Esophagus muscularis mucosa (tissue), 4 donors: ENCODE measurements around the gene ACR. TPM values are rescaled to one million over a fixed set of nuclear protein-coding genes. Genes with fewer than 3 reads are reported as not detected.

Experiments used
- DNase-seq: peaks from one replicate; pipeline ENCODE4 v3.0.0-alpha.2; 2017; ENCODE audit errors: extremely low spot score
- H3K27ac ChIP-seq, 4 donors: fragments of 200-600 bp; sonication (generic); replicated peaks in 1 of 4; 1 replicate in 3 of 4; 2 replicates in 1 of 4; pipeline ENCODE4 v1.5.1; 2016 to 2019; ENCODE audit warnings: mild to moderate bottlenecking in 1 of 4
- H3K27me3 ChIP-seq, 4 donors: fragments of 200-600 bp; sonication (generic); one replicate each; pipeline versions ENCODE4 v1.5.1 to v1.6.0; 2016 to 2019
- H3K36me3 ChIP-seq, 4 donors: fragments of 200-600 bp; sonication (generic); one replicate each; pipeline ENCODE4 v1.5.1; 2016 to 2019
- H3K4me1 ChIP-seq, 4 donors: fragments of 200-600 bp; sonication (generic); one replicate each; pipeline ENCODE4 v1.5.1; 2016 to 2019
- H3K4me3 ChIP-seq, 4 donors: fragments of 200-600 bp; sonication (generic); 1 replicate in 2 of 4; 2 replicates in 2 of 4; pipeline ENCODE4 v1.5.1; 2016 to 2019; ENCODE audit warnings: mild to moderate bottlenecking in 4 of 4, moderate library complexity in 1 of 4
- H3K9me3 ChIP-seq, 4 donors: fragments of 200-600 bp; sonication (generic); 1 replicate in 3 of 4; 2 replicates in 1 of 4; pipeline ENCODE4 v1.5.1; 2016 to 2019
- EP300 ChIP-seq: sonication (generic); formaldehyde crosslinking; IDR thresholded peaks from one replicate; pipeline ENCODE4 v1.6.1; 2017; ENCODE audit warnings: antibody characterized with exemption
- POLR2A ChIP-seq: fragments of 450-650 bp; IDR thresholded peaks from one replicate; pipeline ENCODE4 v1.6.1; 2017; ENCODE audit warnings: antibody characterized with exemption, moderate library complexity, mild to moderate bottlenecking, low read depth
- POLR2AphosphoS5 ChIP-seq, 2 donors: sonication (generic); formaldehyde crosslinking; IDR thresholded peaks; one replicate each; pipeline ENCODE4 v1.6.1; 2017; ENCODE audit warnings: antibody characterized with exemption in 2 of 2
- WGBS: methylation state at CpG from one replicate; pipeline ENCODE4 v1.1.5; 2018; 5-methylcytosine and 5-hydroxymethylcytosine counted together
- intact Hi-C: fragments of 100-400 bp; cut with DNase I; formaldehyde crosslinking; loops from one replicate; pipeline ENCODE4 v1.15.1; 2023
- total RNA-seq, 4 donors: library from RNA; depleted of rRNA; stranded (reverse); fragments of >200 nt; gene quantifications; one replicate each; pipeline versions ENCODE4 v1.1.0 to v1.2.1, GENCODE V29; 2016
- TF ChIP-seq, protein P1 (sequence below), 3 experiments: fragments of 200-600 bp in 2 of 3; fragments of 450-650 bp in 1 of 3; sonication (generic) in 2 of 3; IDR thresholded peaks; one replicate each; pipeline ENCODE4 v1.5.1; 2017 to 2019; ENCODE audit warnings: antibody characterized with exemption in 3 of 3, mild to moderate bottlenecking in 2 of 3, moderate library complexity in 1 of 3

ACR gene
- total RNA-seq, 4 donors from 2014 or later = 0.42 to 0.46 TPM; not detected in 2

DNA sequence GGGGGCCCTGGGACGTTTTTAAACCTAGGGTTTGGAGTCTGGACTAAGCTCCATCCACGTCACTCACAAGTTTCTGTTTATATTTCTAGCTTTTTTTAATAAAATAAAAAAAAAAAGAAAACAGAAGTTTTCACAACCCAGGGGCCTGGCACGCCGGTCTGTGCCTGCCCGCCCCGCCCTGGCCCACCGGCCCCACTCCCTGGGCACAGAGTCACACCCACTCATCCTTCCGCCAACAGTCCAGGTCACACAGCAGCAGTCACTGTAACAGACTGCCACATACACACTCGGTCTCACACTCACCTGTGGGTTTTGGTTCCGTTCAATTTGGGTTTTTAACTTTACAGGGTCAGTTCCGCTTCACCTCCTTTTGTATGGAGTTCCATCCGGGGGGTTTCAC lies 5.3 kb upstream of the ACR start:
- Histone ChIP-seq H3K27ac (no peak overlapping the region), H3K27me3 (peaks cover 0 to 53% (median 4%) of the 10 kb centered on the region in 4 donors), H3K4me1 (peaks cover 14 to 28% (median 20%) of the 10 kb centered on the region in 4 donors), H3K36me3 (peaks cover 0 to 35% (median 6%) of the 10 kb centered on the region in 4 donors), H3K4me3 (no peak overlapping the region), H3K9me3 (no peaks in the 10 kb centered on the region)
- intact Hi-C loops = no loop called here
- no peak for DNase-seq
- WGBS = 81% methylated on average over 12 of the region's 12 CpGs
- no peak for TF ChIP-seq POLR2A
- TF ChIP-seq POLR2AphosphoS5 (IDR thresholded peaks at IDR 0.05) = no peak
- TF ChIP-seq, protein P1, sequence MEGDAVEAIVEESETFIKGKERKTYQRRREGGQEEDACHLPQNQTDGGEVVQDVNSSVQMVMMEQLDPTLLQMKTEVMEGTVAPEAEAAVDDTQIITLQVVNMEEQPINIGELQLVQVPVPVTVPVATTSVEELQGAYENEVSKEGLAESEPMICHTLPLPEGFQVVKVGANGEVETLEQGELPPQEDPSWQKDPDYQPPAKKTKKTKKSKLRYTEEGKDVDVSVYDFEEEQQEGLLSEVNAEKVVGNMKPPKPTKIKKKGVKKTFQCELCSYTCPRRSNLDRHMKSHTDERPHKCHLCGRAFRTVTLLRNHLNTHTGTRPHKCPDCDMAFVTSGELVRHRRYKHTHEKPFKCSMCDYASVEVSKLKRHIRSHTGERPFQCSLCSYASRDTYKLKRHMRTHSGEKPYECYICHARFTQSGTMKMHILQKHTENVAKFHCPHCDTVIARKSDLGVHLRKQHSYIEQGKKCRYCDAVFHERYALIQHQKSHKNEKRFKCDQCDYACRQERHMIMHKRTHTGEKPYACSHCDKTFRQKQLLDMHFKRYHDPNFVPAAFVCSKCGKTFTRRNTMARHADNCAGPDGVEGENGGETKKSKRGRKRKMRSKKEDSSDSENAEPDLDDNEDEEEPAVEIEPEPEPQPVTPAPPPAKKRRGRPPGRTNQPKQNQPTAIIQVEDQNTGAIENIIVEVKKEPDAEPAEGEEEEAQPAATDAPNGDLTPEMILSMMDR (IDR thresholded peaks at IDR 0.05) = no peak
- no peak for TF ChIP-seq EP300

DNA sequence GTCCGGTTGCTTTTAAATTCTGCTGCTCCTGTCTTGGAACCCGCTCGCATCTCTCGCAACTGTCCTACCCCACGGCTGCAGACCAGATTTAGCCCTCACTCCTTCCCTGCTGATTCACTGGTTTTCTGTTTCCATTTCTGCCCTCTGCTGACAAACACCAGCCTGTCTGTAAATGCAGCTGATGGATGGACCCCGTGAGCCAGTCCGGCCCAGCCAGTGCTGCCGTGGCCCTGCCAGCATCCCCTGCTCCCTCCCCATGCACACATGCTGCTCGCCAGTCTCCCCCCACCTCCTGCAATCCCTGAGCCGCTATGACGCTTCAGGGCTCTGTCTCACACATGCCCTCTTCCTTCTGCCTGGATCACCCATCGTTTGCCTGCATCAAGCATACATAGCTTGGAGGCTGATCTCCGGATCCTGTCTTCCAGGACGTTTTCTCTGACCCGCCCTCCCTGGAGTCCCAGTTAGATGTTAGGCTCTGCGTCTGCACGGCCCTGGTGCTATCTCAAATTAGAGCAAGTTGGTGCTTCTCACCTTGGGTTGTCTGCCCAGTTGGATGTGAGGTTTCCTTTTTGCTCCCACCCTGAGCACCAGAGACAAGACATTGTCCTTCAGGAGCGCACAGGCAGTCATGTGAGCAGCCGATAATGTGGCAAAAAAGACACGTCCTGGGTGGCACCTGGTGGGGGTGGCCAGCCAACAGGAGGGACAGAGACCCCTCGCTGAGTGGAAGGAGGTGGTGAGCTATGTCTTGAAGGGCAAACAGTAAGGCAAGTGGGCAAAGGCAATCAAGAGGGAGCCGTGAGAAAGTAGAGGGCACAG lies 4.3 kb upstream of the ACR start:
- Histone ChIP-seq H3K27me3 (peaks cover 0 to 63% (median 4%) of the 10 kb centered on the region in 4 donors), H3K36me3 (peaks cover 0 to 24% (median 6%) of the 10 kb centered on the region in 4 donors), H3K4me1 (peaks cover 13 to 28% (median 19%) of the 10 kb centered on the region in 4 donors), H3K9me3 (no peaks in the 10 kb centered on the region), H3K27ac (no peak overlapping the region), H3K4me3 (no peak overlapping the region)
- TF ChIP-seq POLR2A (no peak), EP300 (no peak), POLR2AphosphoS5 (IDR thresholded peaks at IDR 0.05) (no peak)
- TF ChIP-seq, protein P1 (IDR thresholded peaks at IDR 0.05) = no peak
- intact Hi-C loops = no loop called here
- WGBS = 39% methylated on average over 19 of the region's 22 CpGs
- DNase-seq = no peak

DNA sequence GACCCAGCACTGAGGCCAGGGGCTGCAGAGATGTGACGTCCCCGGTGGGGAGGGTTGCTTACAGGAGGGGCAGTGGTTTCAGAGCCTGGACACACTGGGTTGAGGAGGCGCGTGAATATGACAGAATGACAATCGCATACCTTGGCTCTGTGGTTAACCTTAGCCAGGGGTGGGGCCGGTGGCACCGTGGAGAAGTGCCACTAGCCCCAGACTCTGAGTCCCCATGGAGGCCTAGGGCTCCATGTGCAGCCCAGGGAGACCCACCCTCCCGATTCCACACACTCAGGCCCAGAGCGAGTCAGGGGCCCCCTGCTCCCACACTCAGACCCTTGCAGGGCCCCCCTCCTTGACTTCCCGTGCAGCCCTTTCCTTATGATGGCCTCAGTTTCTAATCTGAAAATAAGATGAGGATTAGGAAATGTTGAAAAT lies 3.6 kb upstream of the ACR start:
- no peak for DNase-seq
- Histone ChIP-seq H3K4me1 (peaks cover 10 to 28% (median 19%) of the 10 kb centered on the region in 4 donors), H3K4me3 (no peak overlapping the region), H3K27ac (no peak overlapping the region), H3K36me3 (peaks cover 0 to 18% (median 5%) of the 10 kb centered on the region in 4 donors), H3K27me3 (peaks cover 0 to 69% (median 4%) of the 10 kb centered on the region in 4 donors), H3K9me3 (no peaks in the 10 kb centered on the region)
- WGBS = 87% methylated on average over 9 of the region's 10 CpGs
- intact Hi-C loops = no loop called here
- TF ChIP-seq EP300 (no peak), POLR2A (no peak), POLR2AphosphoS5 (IDR thresholded peaks at IDR 0.05) (no peak)
- TF ChIP-seq, protein P1 (IDR thresholded peaks at IDR 0.05) = no peak

DNA sequence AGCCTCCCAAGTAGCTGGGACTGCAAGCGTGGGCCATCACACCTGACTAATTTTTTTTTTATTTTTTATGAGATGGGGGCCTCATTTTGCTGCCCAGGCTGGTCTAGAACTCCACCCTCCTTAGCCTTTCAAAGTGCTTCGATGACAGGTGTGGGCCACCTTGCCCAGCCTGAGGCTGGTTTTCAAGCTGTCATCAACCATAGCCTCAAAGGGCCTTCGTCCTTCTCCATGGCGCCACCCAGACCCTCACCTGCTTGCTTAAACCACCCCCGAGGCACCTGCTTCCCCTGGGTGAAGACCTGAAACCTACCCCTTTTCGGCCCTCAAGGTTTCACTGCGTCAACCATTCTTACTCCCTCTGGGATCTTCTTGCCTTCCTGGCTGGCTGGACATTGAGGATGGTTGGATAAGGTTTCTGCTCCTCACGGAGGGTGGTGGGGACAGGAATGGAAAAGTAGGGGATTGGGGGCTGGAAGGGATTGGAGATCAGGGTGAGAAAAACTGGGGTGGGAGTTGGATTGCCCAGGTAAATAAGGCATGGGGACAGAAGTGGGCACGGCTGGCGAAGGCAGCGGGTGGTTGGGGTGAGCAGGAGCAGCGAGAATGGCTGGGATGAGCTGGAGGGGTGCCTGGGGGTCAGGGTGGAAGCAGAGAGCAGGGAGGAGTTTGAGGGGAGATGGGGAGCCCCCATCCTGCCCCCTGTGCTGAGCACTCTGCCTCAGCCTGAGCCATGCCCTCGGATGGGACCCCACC lies 2.8 kb upstream of the ACR start:
- 94% methylated on average over 13 of the region's 13 CpGs for WGBS
- intact Hi-C loops = no loop called here
- Histone ChIP-seq H3K4me3 (no peak overlapping the region), H3K36me3 (peaks cover 0 to 10% (median 0%) of the 10 kb centered on the region in 4 donors), H3K9me3 (no peaks in the 10 kb centered on the region), H3K27ac (no peak overlapping the region), H3K27me3 (peaks cover 0 to 63% (median 4%) of the 10 kb centered on the region in 4 donors), H3K4me1 (peaks cover 10 to 28% (median 19%) of the 10 kb centered on the region in 4 donors)
- DNase-seq = no peak
- no peak for TF ChIP-seq POLR2A
- no peak for TF ChIP-seq EP300
- no peak for TF ChIP-seq POLR2AphosphoS5 (IDR thresholded peaks at IDR 0.05)
- TF ChIP-seq, protein P1 (IDR thresholded peaks at IDR 0.05) = no peak
